DND-41 (cell line): ENCODE results near the gene SLIT1.

Experiments used
- EZH2 ChIP-seq: IDR thresholded peaks from 3 replicates; pipeline ENCODE4 v1.6.1; 2012; ENCODE audit warnings: borderline replicate concordance, low read depth, mild to moderate bottlenecking, moderate library complexity, low read length, inconsistent platforms; ENCODE audit not compliant: severe bottlenecking
- TF ChIP-seq, protein P1 (sequence below): IDR thresholded peaks from 2 replicates; pipeline ENCODE4 v1.5.1; 2012; ENCODE audit warnings: borderline replicate concordance, low read length, moderate library complexity, mild to moderate bottlenecking; ENCODE audit not compliant: poor library complexity, severe bottlenecking; ENCODE audit errors: extremely low read depth

- TF ChIP-seq, protein P1, sequence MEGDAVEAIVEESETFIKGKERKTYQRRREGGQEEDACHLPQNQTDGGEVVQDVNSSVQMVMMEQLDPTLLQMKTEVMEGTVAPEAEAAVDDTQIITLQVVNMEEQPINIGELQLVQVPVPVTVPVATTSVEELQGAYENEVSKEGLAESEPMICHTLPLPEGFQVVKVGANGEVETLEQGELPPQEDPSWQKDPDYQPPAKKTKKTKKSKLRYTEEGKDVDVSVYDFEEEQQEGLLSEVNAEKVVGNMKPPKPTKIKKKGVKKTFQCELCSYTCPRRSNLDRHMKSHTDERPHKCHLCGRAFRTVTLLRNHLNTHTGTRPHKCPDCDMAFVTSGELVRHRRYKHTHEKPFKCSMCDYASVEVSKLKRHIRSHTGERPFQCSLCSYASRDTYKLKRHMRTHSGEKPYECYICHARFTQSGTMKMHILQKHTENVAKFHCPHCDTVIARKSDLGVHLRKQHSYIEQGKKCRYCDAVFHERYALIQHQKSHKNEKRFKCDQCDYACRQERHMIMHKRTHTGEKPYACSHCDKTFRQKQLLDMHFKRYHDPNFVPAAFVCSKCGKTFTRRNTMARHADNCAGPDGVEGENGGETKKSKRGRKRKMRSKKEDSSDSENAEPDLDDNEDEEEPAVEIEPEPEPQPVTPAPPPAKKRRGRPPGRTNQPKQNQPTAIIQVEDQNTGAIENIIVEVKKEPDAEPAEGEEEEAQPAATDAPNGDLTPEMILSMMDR = no peak
- TF ChIP-seq EZH2 = no peak
Measured at GRCh38 chr10:96995851-96996250, 189.9 kb downstream of the SLIT1 start.
